ENCODE measurements around the gene CES5A. TPM values are rescaled to one million over a fixed set of nuclear protein-coding genes. Genes with fewer than 3 reads are reported as not detected.

The CES5A gene
- total and polyA plus RNA-seq, 10 of the 15 experiments (the other 5 are each of a cell fraction or from before 2014, with no cell fraction given), result 0.19 TPM; not detected in 9

GRCh38 chr16:55822280-55822810, 52.8 kb downstream of the CES5A start:
- CTCF ChIA-PET, result no interaction called here
- SMC1A ChIA-PET (ENCODE audit: uncharacterized antibody, unreplicated experiment), result no interaction called here
- DNase-seq (ENCODE audit: low read depth, low spot score) (no peak), ATAC-seq (no peak), FAIRE-seq (no peak)
- Histone ChIP-seq H3K79me2 (ENCODE audit: control insufficient read depth, insufficient read depth, low read length) (no peaks in the 10 kb centered on the region), H3K4me1 (ENCODE audit: control insufficient read depth, insufficient read depth, low read length) (no peaks in the 10 kb centered on the region), H3K9ac (ENCODE audit: control insufficient read depth, insufficient read depth, low read length) (no peak overlapping the region), H3K4me2 (ENCODE audit: control insufficient read depth, insufficient read depth) (no peak overlapping the region), H3K27me3 (replicated peaks in 1 of 2; ENCODE audit: control insufficient read depth in 2 of 2, insufficient read depth in 2 of 2, low read length in 1 of 2) (no peaks in the 10 kb centered on the region; a peak in 1 of 4 replicates), H2AFZ (ENCODE audit: control insufficient read depth, low read depth, low read length) (no peak overlapping the region), H3K36me3 (ENCODE audit: control insufficient read depth in 2 of 2, insufficient read depth in 2 of 2, low read length in 1 of 2) (no peaks in the 10 kb centered on the region), H3K27ac (ENCODE audit: control insufficient read depth, insufficient read depth) (no peak overlapping the region), H4K20me1 (ENCODE audit: control insufficient read depth, insufficient read depth) (no peaks in the 10 kb centered on the region), H3K4me3 (no peak overlapping the region), H3K9me3 (replicated peaks; ENCODE audit: control insufficient read depth, insufficient read depth, low read length) (no peaks in the 10 kb centered on the region)
- POLR2A ChIA-PET, result no interaction called here
- intact Hi-C loops (cut with micrococcal nuclease; ENCODE audit: unreplicated experiment) (no loop called here), in situ Hi-C loops (cut with MboI) (loop anchor here (10.0 kb wide), 1 partner anchor 58 kb away; no protein-coding TSS in a partner anchor)
- 39% methylated on average over 2 of the region's 3 CpGs for WGBS (ENCODE audit: insufficient coverage, insufficient replicate concordance, low lambda C conversion rate, missing lambda C conversion rate)
- no TSS peak for BruUV-seq (replicated peaks)
- RAD21 ChIA-PET (ENCODE audit: unreplicated experiment), result no interaction called here
- TF ChIP-seq ZNF217 (IDR thresholded peaks at IDR 0.05), result no peak
- no peak for TF ChIP-seq CREB1 (IDR thresholded peaks at IDR 0.05; ENCODE audit: low read depth)
- no peak for TF ChIP-seq EZH2 (IDR thresholded peaks at IDR 0.05; ENCODE audit: borderline replicate concordance, control insufficient read depth, low read depth, low read length)
- TF ChIP-seq RB1 (IDR thresholded peaks at IDR 0.05; ENCODE audit: borderline replicate concordance), result no peak
- no peak for TF ChIP-seq ZBTB33 (IDR thresholded peaks at IDR 0.05)
- TF ChIP-seq ATF7 (IDR thresholded peaks at IDR 0.05; ENCODE audit: low read depth), result no peak
- TF ChIP-seq POLR2AphosphoS2 (IDR thresholded peaks at IDR 0.05; ENCODE audit: low read depth, low read length), result no peak
- TF ChIP-seq, protein P1, sequence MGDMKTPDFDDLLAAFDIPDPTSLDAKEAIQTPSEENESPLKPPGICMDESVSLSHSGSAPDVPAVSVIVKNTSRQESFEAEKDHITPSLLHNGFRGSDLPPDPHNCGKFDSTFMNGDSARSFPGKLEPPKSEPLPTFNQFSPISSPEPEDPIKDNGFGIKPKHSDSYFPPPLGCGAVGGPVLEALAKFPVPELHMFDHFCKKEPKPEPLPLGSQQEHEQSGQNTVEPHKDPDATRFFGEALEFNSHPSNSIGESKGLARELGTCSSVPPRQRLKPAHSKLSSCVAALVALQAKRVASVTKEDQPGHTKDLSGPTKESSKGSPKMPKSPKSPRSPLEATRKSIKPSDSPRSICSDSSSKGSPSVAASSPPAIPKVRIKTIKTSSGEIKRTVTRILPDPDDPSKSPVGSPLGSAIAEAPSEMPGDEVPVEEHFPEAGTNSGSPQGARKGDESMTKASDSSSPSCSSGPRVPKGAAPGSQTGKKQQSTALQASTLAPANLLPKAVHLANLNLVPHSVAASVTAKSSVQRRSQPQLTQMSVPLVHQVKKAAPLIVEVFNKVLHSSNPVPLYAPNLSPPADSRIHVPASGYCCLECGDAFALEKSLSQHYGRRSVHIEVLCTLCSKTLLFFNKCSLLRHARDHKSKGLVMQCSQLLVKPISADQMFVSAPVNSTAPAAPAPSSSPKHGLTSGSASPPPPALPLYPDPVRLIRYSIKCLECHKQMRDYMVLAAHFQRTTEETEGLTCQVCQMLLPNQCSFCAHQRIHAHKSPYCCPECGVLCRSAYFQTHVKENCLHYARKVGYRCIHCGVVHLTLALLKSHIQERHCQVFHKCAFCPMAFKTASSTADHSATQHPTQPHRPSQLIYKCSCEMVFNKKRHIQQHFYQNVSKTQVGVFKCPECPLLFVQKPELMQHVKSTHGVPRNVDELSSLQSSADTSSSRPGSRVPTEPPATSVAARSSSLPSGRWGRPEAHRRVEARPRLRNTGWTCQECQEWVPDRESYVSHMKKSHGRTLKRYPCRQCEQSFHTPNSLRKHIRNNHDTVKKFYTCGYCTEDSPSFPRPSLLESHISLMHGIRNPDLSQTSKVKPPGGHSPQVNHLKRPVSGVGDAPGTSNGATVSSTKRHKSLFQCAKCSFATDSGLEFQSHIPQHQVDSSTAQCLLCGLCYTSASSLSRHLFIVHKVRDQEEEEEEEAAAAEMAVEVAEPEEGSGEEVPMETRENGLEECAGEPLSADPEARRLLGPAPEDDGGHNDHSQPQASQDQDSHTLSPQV (IDR thresholded peaks at IDR 0.05), result no peak
- no peak for TF ChIP-seq RCOR1 (conservative IDR thresholded peaks at IDR 0.05; ENCODE audit: low read depth, low read length)
- TF ChIP-seq TBL1XR1 (IDR thresholded peaks at IDR 0.05; ENCODE audit: low read depth, low read length), result no peak
- no peak for TF ChIP-seq HDAC6 (IDR thresholded peaks at IDR 0.05; ENCODE audit: unreplicated experiment)
- no peak for TF ChIP-seq KDM1A (IDR thresholded peaks at IDR 0.05; ENCODE audit: borderline replicate concordance)
- TF ChIP-seq GATAD2B (conservative IDR thresholded peaks at IDR 0.05; ENCODE audit: low read depth), result no peak
- TF ChIP-seq, protein P2, sequence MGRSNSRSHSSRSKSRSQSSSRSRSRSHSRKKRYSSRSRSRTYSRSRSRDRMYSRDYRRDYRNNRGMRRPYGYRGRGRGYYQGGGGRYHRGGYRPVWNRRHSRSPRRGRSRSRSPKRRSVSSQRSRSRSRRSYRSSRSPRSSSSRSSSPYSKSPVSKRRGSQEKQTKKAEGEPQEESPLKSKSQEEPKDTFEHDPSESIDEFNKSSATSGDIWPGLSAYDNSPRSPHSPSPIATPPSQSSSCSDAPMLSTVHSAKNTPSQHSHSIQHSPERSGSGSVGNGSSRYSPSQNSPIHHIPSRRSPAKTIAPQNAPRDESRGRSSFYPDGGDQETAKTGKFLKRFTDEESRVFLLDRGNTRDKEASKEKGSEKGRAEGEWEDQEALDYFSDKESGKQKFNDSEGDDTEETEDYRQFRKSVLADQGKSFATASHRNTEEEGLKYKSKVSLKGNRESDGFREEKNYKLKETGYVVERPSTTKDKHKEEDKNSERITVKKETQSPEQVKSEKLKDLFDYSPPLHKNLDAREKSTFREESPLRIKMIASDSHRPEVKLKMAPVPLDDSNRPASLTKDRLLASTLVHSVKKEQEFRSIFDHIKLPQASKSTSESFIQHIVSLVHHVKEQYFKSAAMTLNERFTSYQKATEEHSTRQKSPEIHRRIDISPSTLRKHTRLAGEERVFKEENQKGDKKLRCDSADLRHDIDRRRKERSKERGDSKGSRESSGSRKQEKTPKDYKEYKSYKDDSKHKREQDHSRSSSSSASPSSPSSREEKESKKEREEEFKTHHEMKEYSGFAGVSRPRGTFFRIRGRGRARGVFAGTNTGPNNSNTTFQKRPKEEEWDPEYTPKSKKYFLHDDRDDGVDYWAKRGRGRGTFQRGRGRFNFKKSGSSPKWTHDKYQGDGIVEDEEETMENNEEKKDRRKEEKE (IDR thresholded peaks at IDR 0.05), result no peak
- TF ChIP-seq NR2F1 (conservative IDR thresholded peaks at IDR 0.05), result no peak
